HFF-Myc (cell line): ENCODE results near the gene CTSV.
"Not testable (repeated sequence)": the region's sequence is repeated elsewhere in the genome, so short reads cannot be mapped to it uniquely, and the experiment has no call there.

Experiments
- DNase-seq: peaks from one replicate; pipeline ENCODE4 v3.0.0-alpha.2; 2011; ENCODE audit warnings: low read depth; ENCODE audit errors: extremely low read depth
- H3K4me3 ChIP-seq: replicated peaks from 2 replicates; pipeline ENCODE4 v1.5.1; 2011; ENCODE audit warnings: low read depth, mild to moderate bottlenecking, control low read depth, low read length
- TF ChIP-seq, protein P1 (sequence below): IDR thresholded peaks from 2 replicates; pipeline ENCODE4 v1.5.1; 2012; ENCODE audit warnings: mild to moderate bottlenecking, low read depth, low read length, control low read depth; ENCODE audit errors: missing control alignments

The CTSV gene

GRCh38 chr9:97075289-97075985, 36.5 kb upstream of the CTSV start:
- TF ChIP-seq, protein P1, sequence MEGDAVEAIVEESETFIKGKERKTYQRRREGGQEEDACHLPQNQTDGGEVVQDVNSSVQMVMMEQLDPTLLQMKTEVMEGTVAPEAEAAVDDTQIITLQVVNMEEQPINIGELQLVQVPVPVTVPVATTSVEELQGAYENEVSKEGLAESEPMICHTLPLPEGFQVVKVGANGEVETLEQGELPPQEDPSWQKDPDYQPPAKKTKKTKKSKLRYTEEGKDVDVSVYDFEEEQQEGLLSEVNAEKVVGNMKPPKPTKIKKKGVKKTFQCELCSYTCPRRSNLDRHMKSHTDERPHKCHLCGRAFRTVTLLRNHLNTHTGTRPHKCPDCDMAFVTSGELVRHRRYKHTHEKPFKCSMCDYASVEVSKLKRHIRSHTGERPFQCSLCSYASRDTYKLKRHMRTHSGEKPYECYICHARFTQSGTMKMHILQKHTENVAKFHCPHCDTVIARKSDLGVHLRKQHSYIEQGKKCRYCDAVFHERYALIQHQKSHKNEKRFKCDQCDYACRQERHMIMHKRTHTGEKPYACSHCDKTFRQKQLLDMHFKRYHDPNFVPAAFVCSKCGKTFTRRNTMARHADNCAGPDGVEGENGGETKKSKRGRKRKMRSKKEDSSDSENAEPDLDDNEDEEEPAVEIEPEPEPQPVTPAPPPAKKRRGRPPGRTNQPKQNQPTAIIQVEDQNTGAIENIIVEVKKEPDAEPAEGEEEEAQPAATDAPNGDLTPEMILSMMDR = no peak
- no peak for DNase-seq
- no peak overlapping the region for H3K4me3 ChIP-seq

DNA sequence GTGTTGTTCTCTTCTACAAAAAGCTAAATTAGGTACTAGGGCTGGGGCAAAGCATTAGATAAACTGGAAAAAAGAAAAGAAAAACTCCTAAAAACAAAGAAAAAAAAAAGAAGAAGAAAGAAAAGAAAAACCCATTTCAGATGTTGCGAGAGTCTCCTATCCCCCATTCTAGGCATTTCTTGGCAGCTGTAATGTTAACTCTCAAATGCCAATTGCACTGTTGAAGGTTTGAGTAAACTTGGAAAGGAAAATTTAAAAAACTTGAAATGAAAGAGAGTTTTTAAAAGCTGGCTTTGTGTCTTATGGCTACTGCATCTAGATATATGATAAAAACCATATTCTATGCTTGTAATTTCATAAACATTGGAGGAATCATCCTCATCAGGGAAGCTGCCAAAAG, 34.6 kb upstream of the CTSV start:
- no peak for DNase-seq
- no peak overlapping the region for H3K4me3 ChIP-seq
- TF ChIP-seq, protein P1 = no peak

DNA sequence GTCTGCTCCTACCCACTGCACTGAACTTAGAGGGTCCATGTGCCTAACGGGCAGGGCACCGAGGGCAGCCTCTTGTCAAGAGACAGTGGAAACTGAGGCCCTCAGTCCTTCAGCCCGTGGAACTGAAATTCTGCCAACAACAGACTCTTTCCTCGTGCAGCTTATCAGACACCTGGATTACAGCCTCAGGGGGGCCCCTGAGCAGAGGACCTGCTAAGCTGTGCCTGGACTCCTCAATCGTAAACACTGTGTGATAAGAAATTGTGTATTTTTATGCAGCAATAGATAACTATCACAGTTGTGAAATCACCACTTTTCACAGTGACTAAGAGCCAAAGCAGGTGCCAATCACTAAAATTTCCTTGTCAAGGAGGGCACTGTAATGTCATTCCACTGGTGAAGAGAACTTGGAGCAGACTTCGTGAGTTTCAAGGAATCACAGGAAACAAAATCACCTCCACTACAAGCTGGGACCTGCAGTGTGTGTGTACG, 33.4 kb upstream of the CTSV start:
- no peak for DNase-seq
- TF ChIP-seq, protein P1 = no peak
- no peak overlapping the region for H3K4me3 ChIP-seq

DNA sequence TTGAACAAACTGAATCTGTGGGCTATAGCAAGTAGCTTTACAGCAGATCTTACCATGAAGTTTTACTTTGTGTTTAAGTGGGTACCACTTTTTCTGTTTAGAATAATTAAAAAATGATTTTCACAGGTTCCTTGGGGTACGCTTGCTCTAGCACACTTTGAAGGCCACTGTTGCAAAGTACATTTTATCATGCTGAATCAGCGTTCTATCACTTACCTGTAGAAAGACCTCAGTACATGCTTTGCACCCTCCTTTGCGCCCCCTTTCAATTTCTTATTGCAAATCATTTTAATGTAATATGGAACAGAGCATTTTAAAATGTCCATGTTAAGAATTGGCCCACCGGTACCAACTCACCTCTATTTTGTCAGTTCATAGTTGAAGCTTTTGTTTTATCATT, 31.4 kb upstream of the CTSV start:
- H3K4me3 ChIP-seq, DNase-seq: not testable (repeated sequence)

- no peak for DNase-seq
- no peak overlapping the region for H3K4me3 ChIP-seq
- TF ChIP-seq, protein P1 = no peak
Measured at GRCh38 chr9:97067490-97067889, 28.5 kb upstream of the CTSV start.

DNA sequence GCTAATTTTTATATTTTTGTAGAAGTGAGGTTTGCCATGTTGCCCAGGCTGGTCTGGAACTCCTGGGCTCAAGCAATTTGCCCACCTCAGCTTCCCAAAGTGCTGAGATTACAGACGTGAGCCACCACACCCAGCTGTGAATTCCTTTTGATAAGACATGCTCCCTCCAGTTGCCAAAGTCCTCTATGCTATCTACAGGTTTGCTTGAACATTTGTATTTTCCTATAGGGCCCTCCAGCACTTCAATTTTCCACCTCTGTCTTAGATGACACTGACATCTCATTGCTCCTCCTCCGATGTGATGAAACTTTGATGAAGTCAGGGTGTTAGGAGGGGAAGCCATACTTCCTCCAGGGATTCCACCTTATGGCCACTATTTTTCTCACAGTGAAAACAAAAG, 25.2 kb upstream of the CTSV start:
- TF ChIP-seq, protein P1 = no peak
- no peak for DNase-seq
- H3K4me3 ChIP-seq = no peak overlapping the region

DNA sequence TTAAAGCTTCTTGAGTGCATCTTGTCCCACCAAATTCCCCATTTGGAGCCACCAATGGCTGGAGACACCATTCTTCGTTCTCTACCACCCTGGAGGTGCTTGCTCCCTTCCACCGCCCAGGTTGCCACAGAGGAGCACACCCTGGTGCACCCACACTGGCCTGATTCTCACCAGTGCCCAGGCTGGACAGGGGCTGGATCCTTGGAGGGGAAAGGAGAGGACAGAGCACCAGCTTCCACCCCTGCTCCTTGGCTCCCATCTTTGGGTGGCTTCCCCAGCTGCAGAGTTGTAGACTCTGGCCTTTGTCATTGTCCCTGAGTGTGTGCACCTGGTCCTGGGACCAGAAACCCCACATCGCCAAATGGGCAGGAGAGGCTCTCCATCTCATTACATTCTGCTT, 21.9 kb upstream of the CTSV start:
- DNase-seq = no peak
- TF ChIP-seq, protein P1 = no peak

More for the DNA sequence above, 21.9 kb upstream of the CTSV start:
- H3K4me3 ChIP-seq = no peak overlapping the region
